ENCODE results near the gene RANBP10. TPM values are rescaled to one million over a fixed set of nuclear protein-coding genes. Genes with fewer than 3 reads are reported as not detected.

RANBP10 gene
- total and polyA plus RNA-seq, 10 of the 15 experiments (the other 5 are each of a cell fraction or from before 2014, with no cell fraction given): 1.2 to 20.4 (median 10.8) TPM

- no peak for TF ChIP-seq ZBTB40 (IDR thresholded peaks at IDR 0.05; ENCODE audit: borderline replicate concordance)
- TF ChIP-seq MEF2B (IDR thresholded peaks at IDR 0.05; ENCODE audit: partially characterized antibody, poor library complexity, severe bottlenecking): no peak
These were observed 74.6 kb downstream of the RANBP10 start (continued) for GRCh38 chr16:67731753-67732095.

- intact Hi-C loops (cut with micrococcal nuclease; ENCODE audit: unreplicated experiment): no loop called here
- WGBS (ENCODE audit: insufficient coverage, insufficient replicate concordance, low lambda C conversion rate, missing lambda C conversion rate): 86% methylated on average over 9 of the region's 9 CpGs
- no peaks in the 10 kb centered on the region for H3K9me3 ChIP-seq (replicated peaks; ENCODE audit: control insufficient read depth, insufficient read depth, low read length)
- CTCF ChIA-PET: interaction anchor here (1.1 kb wide), 1 partner anchor 85 kb away, joined by 3 read pairs; no protein-coding TSS in a partner anchor
- SMC1A ChIA-PET (ENCODE audit: uncharacterized antibody, unreplicated experiment): no interaction called here
- FAIRE-seq (no peak), ATAC-seq (no peak), DNase-seq (ENCODE audit: low read depth, low spot score) (no peak)
- H3K9ac ChIP-seq (ENCODE audit: control insufficient read depth, insufficient read depth, low read length): no peak overlapping the region
- H4K20me1 ChIP-seq (ENCODE audit: control insufficient read depth, insufficient read depth): no peaks in the 10 kb centered on the region
- in situ Hi-C loops (cut with MboI): no loop called here
- no peaks in the 10 kb centered on the region for H3K27me3 ChIP-seq (replicated peaks in 1 of 2; ENCODE audit: control insufficient read depth in 2 of 2, insufficient read depth in 2 of 2, low read length in 1 of 2)
- H3K4me3 ChIP-seq: no peak overlapping the region
- BruUV-seq (replicated peaks): no TSS peak
- POLR2A ChIA-PET: no interaction called here
- H3K27ac ChIP-seq (ENCODE audit: control insufficient read depth, insufficient read depth): no peak overlapping the region
- H3K4me2 ChIP-seq (ENCODE audit: control insufficient read depth, insufficient read depth): no peak overlapping the region
- H3K36me3 ChIP-seq (ENCODE audit: control insufficient read depth in 2 of 2, insufficient read depth in 2 of 2, low read length in 1 of 2): peaks cover 21 to 32% of the 10 kb centered on the region in 2 experiments; a peak in 3 of 4 replicates
- H3K79me2 ChIP-seq (ENCODE audit: control insufficient read depth, insufficient read depth, low read length): no peaks in the 10 kb centered on the region
- no peak overlapping the region for H2AFZ ChIP-seq (ENCODE audit: control insufficient read depth, low read depth, low read length)
- no peaks in the 10 kb centered on the region for H3K4me1 ChIP-seq (ENCODE audit: control insufficient read depth, insufficient read depth, low read length)
- RAD21 ChIA-PET (ENCODE audit: unreplicated experiment): interaction anchor here (0.5 to 1.2 kb wide), 2 partner anchors 55 to 86 kb away, joined by 3 read pairs; partner anchors contain the start of gene CARMIL2
- TF ChIP-seq CBX3 (IDR thresholded peaks at IDR 0.05; ENCODE audit: borderline replicate concordance, low read depth) (no peak), ZBTB40 (IDR thresholded peaks at IDR 0.05; ENCODE audit: borderline replicate concordance) (no peak), NFYA (IDR thresholded peaks at IDR 0.05; ENCODE audit: borderline replicate concordance, low read depth, low read length) (no peak), PAX5 (IDR thresholded peaks at IDR 0.05; ENCODE audit: borderline replicate concordance, low read depth, low read length) (no peak), ZNF592 (IDR thresholded peaks at IDR 0.05) (no peak), STAT1 (conservative IDR thresholded peaks at IDR 0.05) (no peak)
These were observed 75.1 kb downstream of the RANBP10 start for GRCh38 chr16:67731071-67731752.
